Type B pancreatic cell (in vitro differentiated cells): Measurements from ENCODE around the gene ZFP62. TPM values are rescaled to one million over a fixed set of nuclear protein-coding genes. Genes with fewer than 3 reads are reported as not detected.

Experiments
- DNase-seq: peaks from one replicate; pipeline ENCODE4 v3.0.0; 2021; ENCODE audit warnings: mixed read lengths; ENCODE audit not compliant: unreplicated experiment; ENCODE audit errors: extremely low spot score
- H3K27ac Mint-ChIP-seq: 2 replicates; pipeline ENCODE4 v1.8.0; 2021; ENCODE audit warnings: mild to moderate bottlenecking, mixed read lengths
- H3K27me3 Mint-ChIP-seq: 2 replicates; pipeline ENCODE4 v1.8.0; 2021; ENCODE audit warnings: mixed read lengths
- H3K36me3 Mint-ChIP-seq: 2 replicates; pipeline ENCODE4 v1.8.0; 2021; ENCODE audit warnings: mixed read lengths
- H3K4me1 Mint-ChIP-seq: one replicate; pipeline ENCODE4 v1.8.0; 2021; ENCODE audit warnings: mixed read lengths; ENCODE audit not compliant: unreplicated experiment
- H3K4me3 Mint-ChIP-seq: 2 replicates; pipeline ENCODE4 v1.8.0; 2021; ENCODE audit warnings: mild to moderate bottlenecking, mixed read lengths
- H3K9me3 Mint-ChIP-seq: 2 replicates; pipeline ENCODE4 v1.8.0; 2021; ENCODE audit warnings: mixed read lengths
- long read RNA-seq: library from polyadenylated mRNA; unstranded; transcript quantifications from one replicate; pipeline ENCODE4 v2.0.0, GENCODE V29; 2020
- total RNA-seq: library from RNA; stranded (reverse); gene quantifications from 2 replicates; pipeline ENCODE4 v1.2.1, GENCODE V29; 2021; ENCODE audit warnings: low replicate concordance
- TF ChIP-seq, protein P1 (sequence below): fragments of 200-600 bp; sonication (generic); conservative IDR thresholded peaks from 2 replicates; pipeline ENCODE4 v1.5.0; 2021; ENCODE audit warnings: antibody characterized with exemption, mild to moderate bottlenecking

The ZFP62 gene
- 45.6 and 49.8 TPM in 2 replicates for total RNA-seq
- long read RNA-seq, partial matches to known transcripts, result 1 of 23 reads
- long read RNA-seq, other reads (novel, unspliced or antisense), result 18 of 23 reads

DNA sequence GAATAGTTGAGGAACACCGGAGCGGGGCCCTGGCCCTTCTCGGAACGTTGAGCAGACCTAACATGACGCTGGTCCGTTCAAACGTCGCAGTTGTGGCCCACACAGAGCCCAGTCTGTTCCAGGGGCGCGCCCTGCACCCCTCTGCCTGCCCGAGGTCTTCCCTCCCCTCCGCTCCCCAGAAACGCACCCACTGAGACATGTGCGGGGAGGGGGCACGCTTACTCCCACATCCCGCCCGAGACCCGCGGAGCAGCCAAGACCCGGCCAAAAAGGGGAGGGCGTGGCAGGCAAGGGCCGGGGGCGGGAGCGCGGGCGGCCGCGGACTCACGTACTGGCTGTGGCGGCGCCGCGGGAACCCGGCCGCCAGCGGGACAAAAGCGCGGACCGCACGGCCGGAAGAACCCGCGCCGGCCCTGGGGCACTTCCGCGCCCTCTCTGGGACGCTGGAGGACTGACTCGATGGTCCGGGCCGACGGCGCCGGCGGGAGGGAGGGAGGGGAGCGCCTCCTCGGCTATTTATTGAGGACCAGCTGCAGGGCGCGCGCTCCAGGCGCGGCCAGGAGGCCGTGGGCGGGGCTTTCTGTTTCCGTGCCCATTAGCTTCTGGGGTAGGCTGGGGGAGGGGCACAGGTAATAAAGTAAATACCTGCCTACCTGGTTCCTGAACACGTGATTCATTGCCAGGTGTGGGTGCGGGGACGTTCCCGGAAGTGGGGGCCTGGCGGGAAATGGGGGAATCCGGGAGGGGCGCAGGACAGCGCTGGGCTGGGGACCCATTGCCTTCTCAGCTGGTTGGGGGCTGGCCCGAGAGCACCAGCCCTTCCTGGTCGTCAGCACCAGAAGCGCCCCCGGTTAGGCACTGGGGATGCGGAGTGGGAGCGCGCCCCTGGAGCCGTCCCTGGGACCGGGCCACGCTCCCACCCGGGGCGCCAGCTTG is at the start of gene ZFP62:
ZFP62 (minus strand) TSS at position 390 of the 936 bp plus-strand sequence; CDS start at position 333, 57 bp downstream.
- peaks cover 7% of the 10 kb centered on the region for H3K27me3 Mint-ChIP-seq
- peaks cover 17% of the 10 kb centered on the region for H3K36me3 Mint-ChIP-seq
- DNase-seq, result peak; percentile 93
- peak within 1 kb of the TSS; percentile 97 for H3K4me3 Mint-ChIP-seq
- TF ChIP-seq, protein P1, sequence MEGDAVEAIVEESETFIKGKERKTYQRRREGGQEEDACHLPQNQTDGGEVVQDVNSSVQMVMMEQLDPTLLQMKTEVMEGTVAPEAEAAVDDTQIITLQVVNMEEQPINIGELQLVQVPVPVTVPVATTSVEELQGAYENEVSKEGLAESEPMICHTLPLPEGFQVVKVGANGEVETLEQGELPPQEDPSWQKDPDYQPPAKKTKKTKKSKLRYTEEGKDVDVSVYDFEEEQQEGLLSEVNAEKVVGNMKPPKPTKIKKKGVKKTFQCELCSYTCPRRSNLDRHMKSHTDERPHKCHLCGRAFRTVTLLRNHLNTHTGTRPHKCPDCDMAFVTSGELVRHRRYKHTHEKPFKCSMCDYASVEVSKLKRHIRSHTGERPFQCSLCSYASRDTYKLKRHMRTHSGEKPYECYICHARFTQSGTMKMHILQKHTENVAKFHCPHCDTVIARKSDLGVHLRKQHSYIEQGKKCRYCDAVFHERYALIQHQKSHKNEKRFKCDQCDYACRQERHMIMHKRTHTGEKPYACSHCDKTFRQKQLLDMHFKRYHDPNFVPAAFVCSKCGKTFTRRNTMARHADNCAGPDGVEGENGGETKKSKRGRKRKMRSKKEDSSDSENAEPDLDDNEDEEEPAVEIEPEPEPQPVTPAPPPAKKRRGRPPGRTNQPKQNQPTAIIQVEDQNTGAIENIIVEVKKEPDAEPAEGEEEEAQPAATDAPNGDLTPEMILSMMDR, result no peak
- H3K4me1 Mint-ChIP-seq, result peaks cover 9% of the 10 kb centered on the region
- H3K27ac Mint-ChIP-seq, result peak within 1 kb of the TSS; percentile 94
- H3K9me3 Mint-ChIP-seq, result no peaks in the 10 kb centered on the region

DNA sequence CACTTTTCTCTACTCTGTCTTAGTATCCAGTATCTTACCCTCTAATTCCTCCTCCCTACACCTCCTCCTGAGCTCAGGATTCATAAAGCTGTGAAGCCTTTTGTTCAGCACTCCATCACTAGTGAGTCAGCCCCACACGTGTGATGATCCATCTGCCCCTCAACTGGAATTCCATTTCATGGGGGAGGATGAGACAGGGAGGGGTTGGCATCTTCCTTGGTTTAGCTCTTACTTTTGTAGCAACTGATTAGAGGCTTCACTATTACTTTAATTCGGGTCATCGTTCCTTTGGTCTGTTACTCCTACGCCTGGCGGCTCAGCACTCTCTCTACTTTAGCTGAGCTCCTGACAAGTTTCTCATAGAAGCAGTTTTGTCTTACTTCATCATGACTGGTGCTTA is 49.7 kb upstream of the ZFP62 start:
- no peaks in the 10 kb centered on the region for H3K9me3 Mint-ChIP-seq
- H3K4me1 Mint-ChIP-seq, result no peaks in the 10 kb centered on the region

DNA sequence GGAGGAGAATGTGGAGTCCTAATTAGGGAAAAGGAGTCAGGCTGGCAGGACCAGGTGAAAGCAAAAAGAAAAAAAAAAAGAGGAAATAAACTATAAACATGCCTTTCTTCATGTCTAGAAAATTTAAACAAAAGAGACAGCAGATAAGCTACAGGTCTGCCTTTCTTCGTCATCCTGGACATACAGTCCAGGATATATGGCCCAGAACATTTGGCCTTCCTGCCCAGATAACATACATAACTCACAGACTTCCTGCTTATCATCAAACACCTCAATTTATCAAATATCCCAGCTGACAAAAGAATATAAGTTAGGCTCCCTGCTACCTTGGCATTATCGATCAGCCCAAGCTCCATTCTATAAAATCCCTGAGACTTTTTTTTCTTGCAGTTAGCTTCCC is 49.1 kb upstream of the ZFP62 start:
- no peaks in the 10 kb centered on the region for H3K9me3 Mint-ChIP-seq
- DNase-seq, result no peak
- no peaks in the 10 kb centered on the region for H3K36me3 Mint-ChIP-seq
- peaks cover 10% of the 10 kb centered on the region for H3K27me3 Mint-ChIP-seq
- TF ChIP-seq, protein P1, result no peak
- no peak overlapping the region for H3K4me3 Mint-ChIP-seq
- no peak overlapping the region for H3K27ac Mint-ChIP-seq
- H3K4me1 Mint-ChIP-seq, result no peaks in the 10 kb centered on the region

More for the DNA sequence above, 49.7 kb upstream of the ZFP62 start:
- no peak for DNase-seq
- no peak overlapping the region for H3K27ac Mint-ChIP-seq
- H3K4me3 Mint-ChIP-seq, result no peak overlapping the region
- TF ChIP-seq, protein P1, result no peak
- H3K27me3 Mint-ChIP-seq, result peaks cover 11% of the 10 kb centered on the region
- no peaks in the 10 kb centered on the region for H3K36me3 Mint-ChIP-seq

DNA sequence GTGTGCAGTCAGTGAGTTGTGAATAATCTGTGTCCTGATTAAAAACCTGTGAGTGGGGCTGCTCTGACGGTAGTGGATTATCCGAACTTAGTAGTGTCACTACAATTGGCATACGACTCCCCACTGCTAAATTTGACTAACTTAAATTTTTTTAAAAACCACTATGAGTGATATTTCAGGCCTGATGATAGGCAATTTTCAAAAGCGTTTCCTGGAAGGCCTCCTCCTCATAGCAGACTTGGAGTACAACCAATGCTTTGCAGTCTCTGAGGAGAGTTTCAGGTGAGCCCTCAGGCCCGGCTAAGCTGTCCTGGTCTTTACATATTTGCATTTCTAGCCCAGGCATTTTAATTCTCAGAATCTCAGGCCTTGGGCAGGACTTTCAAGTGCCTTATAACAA is 48.7 kb upstream of the ZFP62 start:
- TF ChIP-seq, protein P1, result no peak

DNA sequence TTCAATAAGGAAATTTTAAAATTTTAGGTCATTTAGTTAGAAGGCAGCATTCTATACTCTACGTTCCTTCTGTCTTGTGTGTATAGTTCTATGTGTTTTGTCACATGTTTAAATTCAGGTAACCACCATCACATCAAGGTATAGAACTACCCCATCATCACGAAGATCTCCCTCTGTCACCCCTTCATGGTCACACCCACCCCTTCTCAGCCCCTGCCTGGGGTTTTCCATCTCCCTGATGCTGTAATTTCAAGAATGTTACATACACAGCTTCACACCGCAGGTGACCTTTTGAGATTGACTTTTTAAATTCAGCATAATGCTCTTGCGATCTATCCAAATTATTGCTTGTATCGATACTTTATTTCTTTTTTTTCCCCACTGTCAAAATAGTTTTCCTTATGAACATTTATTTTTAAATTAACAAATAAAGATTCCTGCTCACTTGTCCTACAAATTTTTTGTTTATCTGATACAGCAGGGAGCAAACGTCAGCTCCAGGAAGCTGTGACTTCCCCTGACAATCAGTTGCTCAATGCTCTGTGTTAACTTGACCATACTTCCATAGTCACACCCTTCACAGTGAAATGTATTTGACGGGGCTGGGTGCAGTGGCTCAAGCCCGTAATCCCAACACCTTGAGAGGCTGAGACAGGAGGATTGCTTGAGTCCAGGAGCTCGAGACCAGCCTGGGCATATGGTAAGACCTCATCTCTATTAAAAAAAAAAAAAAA is 48.1 kb upstream of the ZFP62 start:
- TF ChIP-seq, protein P1, result no peak
- no peak for DNase-seq
- Mint-ChIP-seq H3K4me1 (no peaks in the 10 kb centered on the region), H3K9me3 (no peaks in the 10 kb centered on the region), H3K4me3 (no peak overlapping the region), H3K36me3 (no peaks in the 10 kb centered on the region), H3K27me3 (peaks cover 10% of the 10 kb centered on the region), H3K27ac (no peak overlapping the region)

More for the DNA sequence above, 48.7 kb upstream of the ZFP62 start:
- no peak overlapping the region for H3K27ac Mint-ChIP-seq
- no peaks in the 10 kb centered on the region for H3K4me1 Mint-ChIP-seq
- H3K9me3 Mint-ChIP-seq, result no peaks in the 10 kb centered on the region
- H3K27me3 Mint-ChIP-seq, result peaks cover 10% of the 10 kb centered on the region
- no peak overlapping the region for H3K4me3 Mint-ChIP-seq
- H3K36me3 Mint-ChIP-seq, result no peaks in the 10 kb centered on the region
- no peak for DNase-seq
